OCI-LY7 (cell line): ENCODE measurements around the gene ADAMTS13. TPM values are rescaled to one million over a fixed set of nuclear protein-coding genes. Genes with fewer than 3 reads are reported as not detected.

Experiments used
- BruUV-seq: library from RNA; stranded (reverse); fragments of 400-500 nt; replicated peaks from 2 replicates; lab custom pipeline; 2021; lab: Mats Ljungman, UMichigan
- CTCF ChIA-PET: fragments of 300-600 bp; sonication (Branson Sonifier 250); formaldehyde crosslinking; loops from one replicate; lab custom pipeline; 2022; ENCODE audit warnings: antibody characterized with exemption; ENCODE audit not compliant: unreplicated experiment; lab: Charles Lee
- POLR2A ChIA-PET: fragments of 300-600 bp; sonication (Branson Sonifier 250); formaldehyde crosslinking; loops from one replicate; lab custom pipeline; 2022; ENCODE audit warnings: antibody characterized with exemption; lab: Charles Lee
- DNase-seq: peaks from one replicate; pipeline ENCODE4 v3.0.0-alpha.2; 2015; ENCODE audit warnings: low spot score
- H2AFZ ChIP-seq: fragments of 200-600 bp; sonication (generic), shearing (Covaris generic); 2 replicates; pipeline ENCODE4 v1.6.1; 2014; ENCODE audit warnings: mild to moderate bottlenecking, antibody characterized with exemption, low read length, moderate library complexity
- H3K27ac ChIP-seq: fragments of 200-600 bp; sonication (generic); 2 replicates; pipeline ENCODE4 v1.5.1; 2014; ENCODE audit warnings: mixed run types, low read depth, mild to moderate bottlenecking, moderate library complexity, low read length, inconsistent platforms; ENCODE audit not compliant: poor library complexity, severe bottlenecking
- H3K36me3 ChIP-seq: fragments of 200-600 bp; sonication (generic); 2 replicates; pipeline ENCODE4 v1.6.1; 2014; ENCODE audit warnings: mild to moderate bottlenecking, antibody characterized with exemption, low read length, moderate library complexity, mixed read lengths; ENCODE audit not compliant: insufficient read depth
- H3K4me1 ChIP-seq: fragments of 200-600 bp; sonication (generic); 2 replicates; pipeline ENCODE4 v1.5.1; 2014; ENCODE audit warnings: mild to moderate bottlenecking, low read length; ENCODE audit not compliant: insufficient read depth, poor library complexity, severe bottlenecking
- H3K4me2 ChIP-seq: fragments of 200-600 bp; sonication (generic); 2 replicates; pipeline ENCODE4 v1.6.1; 2014; ENCODE audit warnings: mild to moderate bottlenecking, low read length
- H3K4me3 ChIP-seq: fragments of 200-600 bp; sonication (generic); 2 replicates; pipeline ENCODE4 v1.5.1; 2014; ENCODE audit warnings: mild to moderate bottlenecking, low read depth, low read length; ENCODE audit not compliant: poor library complexity, severe bottlenecking
- H3K79me2 ChIP-seq: fragments of 200-600 bp; sonication (generic); 2 replicates; pipeline ENCODE4 v1.6.1; 2016; ENCODE audit warnings: low read depth, mild to moderate bottlenecking, low read length, moderate library complexity, mixed read lengths; ENCODE audit not compliant: insufficient read depth
- H3K9me2 ChIP-seq: fragments of 200-600 bp; sonication (generic); 2 replicates; pipeline ENCODE4 v1.6.1; 2016; ENCODE audit warnings: mild to moderate bottlenecking, low read length, mixed read lengths; ENCODE audit not compliant: insufficient read depth
- H3K9me3 ChIP-seq: fragments of 200-600 bp; sonication (generic); 2 replicates; pipeline ENCODE4 v1.6.1; 2014; ENCODE audit warnings: mild to moderate bottlenecking, mixed run types, low read length, mixed read lengths
- H4K20me1 ChIP-seq: fragments of 200-600 bp; sonication (generic); 2 replicates; pipeline ENCODE4 v1.6.1; 2014; ENCODE audit warnings: mild to moderate bottlenecking, antibody characterized with exemption, low read length, moderate library complexity, mixed read lengths; ENCODE audit not compliant: insufficient read depth
- CTCF ChIP-seq: fragments of 200-600 bp; sonication (generic); conservative IDR thresholded peaks from 2 replicates; pipeline ENCODE4 v1.5.1; 2014; ENCODE audit warnings: mild to moderate bottlenecking, antibody characterized with exemption, low read length, moderate library complexity, mixed read lengths
- EZH2phosphoT487 ChIP-seq: fragments of 200-600 bp; sonication (generic); IDR thresholded peaks from 2 replicates; pipeline ENCODE4 v1.6.1; 2018; ENCODE audit warnings: low read depth, borderline replicate concordance, mild to moderate bottlenecking, mixed run types, antibody characterized with exemption, low read length, moderate library complexity, mixed read lengths
- intact Hi-C: fragments of 100-400 bp; cut with micrococcal nuclease; formaldehyde crosslinking; loops from one replicate; pipeline ENCODE4 v1.10.0; 2022; ENCODE audit not compliant: unreplicated experiment
- total RNA-seq, 2 experiments: library from RNA; depleted of rRNA in 1 of 2; stranded (reverse); fragments of >200 nt in 1 of 2; shearing (Covaris generic) in 1 of 2; gene quantifications; 2 replicates each; pipeline ENCODE4 v1.2.3, GENCODE V29; 2014 to 2022

ADAMTS13 gene
- total RNA-seq, 2 experiments from 2014 or later, result 6.2 to 18.1 TPM

GRCh38 chr9:133406480-133407307 lies 15.5 kb upstream of the ADAMTS13 start:
- TF ChIP-seq EZH2phosphoT487 (no peak), CTCF (peak; percentile 94)
- Histone ChIP-seq H4K20me1 (no peaks in the 10 kb centered on the region), H3K9me3 (no peaks in the 10 kb centered on the region), H3K4me3 (no peak overlapping the region), H3K4me1 (peaks cover 17% of the 10 kb centered on the region), H3K36me3 (peaks cover 84% of the 10 kb centered on the region), H3K27ac (peak overlapping the region; percentile 8), H2AFZ (no peak overlapping the region), H3K4me2 (no peak overlapping the region), H3K79me2 (no peaks in the 10 kb centered on the region), H3K9me2 (no peaks in the 10 kb centered on the region)
- BruUV-seq, result no TSS peak
- intact Hi-C loops, result loop anchor here (1.0 kb wide), 2 partner anchors 56 to 80 kb away; no protein-coding TSS in a partner anchor
- CTCF ChIA-PET, result interaction anchor here (0.6 kb wide), 1 partner anchor 11 kb away, joined by 3 read pairs; no protein-coding TSS in a partner anchor
- POLR2A ChIA-PET, result no interaction called here
- DNase-seq, result peak; percentile 79

GRCh38 chr9:133408042-133408441 lies 14.1 kb upstream of the ADAMTS13 start:
- Histone ChIP-seq H2AFZ (no peak overlapping the region), H4K20me1 (no peaks in the 10 kb centered on the region), H3K9me2 (no peaks in the 10 kb centered on the region), H3K4me2 (no peak overlapping the region), H3K9me3 (no peaks in the 10 kb centered on the region), H3K27ac (no peak overlapping the region), H3K4me1 (peaks cover 17% of the 10 kb centered on the region), H3K4me3 (no peak overlapping the region), H3K79me2 (no peaks in the 10 kb centered on the region), H3K36me3 (peaks cover 90% of the 10 kb centered on the region)
- TF ChIP-seq CTCF, result no peak
- ChIA-PET POLR2A (no interaction called here), CTCF (no interaction called here)
- intact Hi-C loops, result no loop called here
- BruUV-seq, result no TSS peak
- no peak for DNase-seq

DNA sequence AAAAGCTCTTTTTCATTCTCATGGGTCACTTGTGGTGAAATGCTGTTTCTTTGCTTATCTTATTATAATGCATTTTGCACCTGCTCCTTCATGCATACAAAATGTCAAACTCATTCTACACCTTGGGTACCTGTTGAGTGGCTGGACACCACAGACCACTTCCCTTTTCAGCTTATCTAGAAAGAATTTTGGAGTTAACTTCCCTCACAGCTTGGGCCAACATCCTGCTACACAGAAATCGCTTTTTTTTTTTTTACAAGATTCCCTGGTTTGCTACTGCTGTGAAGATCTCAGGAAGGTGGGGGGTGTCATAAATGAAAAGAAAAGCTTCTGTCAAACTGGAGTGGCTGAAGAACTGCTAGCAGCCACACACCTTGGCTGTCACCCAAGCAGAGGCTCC lies 7.0 kb upstream of the ADAMTS13 start:
- no TSS peak for BruUV-seq
- Histone ChIP-seq H4K20me1 (0 out of 2 replicates have a peak, but pooled peaks cover 5% of the 10 kb centered on the region), H3K4me1 (peaks cover 33% of the 10 kb centered on the region), H3K9me2 (no peaks in the 10 kb centered on the region), H3K79me2 (peaks cover 50% of the 10 kb centered on the region), H3K36me3 (peaks cover 62% of the 10 kb centered on the region), H3K4me2 (peak overlapping the region; percentile 91), H3K27ac (no peak overlapping the region), H3K9me3 (no peaks in the 10 kb centered on the region), H3K4me3 (peak overlapping the region; percentile 88), H2AFZ (no peak overlapping the region)
- TF ChIP-seq CTCF (no peak), EZH2phosphoT487 (no peak)
- CTCF ChIA-PET, result no interaction called here
- intact Hi-C loops, result loop anchor here (5.0 kb wide), 1 partner anchor 68 kb away; the partner anchor contains the start of genes MED22 and RPL7A
- no peak for DNase-seq
- POLR2A ChIA-PET, result no interaction called here
